Cerebellar nuclear complex (tissue), 1 donor: ENCODE results near the gene TNFRSF17.
"Not testable (repeated sequence)": the region's sequence is repeated elsewhere in the genome, so short reads cannot be mapped to it uniquely, and the experiment has no call there.

Experiments
- DNase-seq, 2 experiments: peaks; one replicate each; lab custom pipeline; 2025; lab: John Stamatoyannopoulos, UW

TNFRSF17 gene

DNA sequence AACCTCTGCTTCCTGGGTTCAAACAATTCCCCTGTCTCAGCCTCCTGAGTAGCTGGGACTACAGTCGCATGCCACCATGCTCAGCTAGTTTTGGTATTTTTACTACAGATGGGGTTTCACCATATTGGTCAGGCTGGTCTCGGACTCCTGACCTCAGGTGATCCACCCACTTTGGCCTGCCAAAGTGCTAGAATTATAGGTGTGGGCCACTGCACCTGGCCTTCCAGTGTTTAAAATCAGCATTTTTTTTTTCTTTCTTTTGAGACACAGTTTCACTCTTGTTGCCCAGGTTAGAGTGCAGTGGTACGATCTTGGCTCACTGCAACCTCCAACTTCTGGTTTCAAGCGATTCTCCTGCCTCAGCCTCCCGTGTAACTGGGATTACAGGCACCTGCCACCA, 5.3 kb downstream of the TNFRSF17 start:
- not testable (repeated sequence) for DNase-seq

- DNase-seq, result no peak
These were observed 7.1 kb downstream of the TNFRSF17 start for GRCh38 chr16:11972128-11972527.

DNA sequence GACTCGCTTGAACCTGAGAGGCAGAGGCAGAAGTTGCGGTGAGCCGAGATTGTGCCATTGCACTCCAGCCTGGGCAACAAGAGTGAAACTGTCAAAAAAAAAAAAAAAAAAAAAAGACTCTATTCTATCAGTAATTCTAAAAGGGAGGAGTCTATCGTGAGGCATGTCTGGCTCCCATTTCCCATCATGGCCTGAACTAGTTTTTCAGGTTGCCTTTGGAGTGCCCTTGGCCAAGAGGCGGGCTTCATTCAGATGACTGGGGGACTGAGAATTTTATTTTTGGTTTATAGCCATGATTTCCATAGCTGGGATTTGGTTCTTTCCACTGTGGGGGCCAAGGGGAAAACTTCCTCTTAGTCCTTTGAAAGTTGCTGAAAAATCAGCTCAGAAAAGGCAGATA, 8.1 kb downstream of the TNFRSF17 start:
- no peak for DNase-seq

- no peak for DNase-seq
These were observed 11.9 kb downstream of the TNFRSF17 start for GRCh38 chr16:11976850-11977375.

GRCh38 chr16:11977376-11978041, 12.5 kb downstream of the TNFRSF17 start:
- no peak for DNase-seq

DNA sequence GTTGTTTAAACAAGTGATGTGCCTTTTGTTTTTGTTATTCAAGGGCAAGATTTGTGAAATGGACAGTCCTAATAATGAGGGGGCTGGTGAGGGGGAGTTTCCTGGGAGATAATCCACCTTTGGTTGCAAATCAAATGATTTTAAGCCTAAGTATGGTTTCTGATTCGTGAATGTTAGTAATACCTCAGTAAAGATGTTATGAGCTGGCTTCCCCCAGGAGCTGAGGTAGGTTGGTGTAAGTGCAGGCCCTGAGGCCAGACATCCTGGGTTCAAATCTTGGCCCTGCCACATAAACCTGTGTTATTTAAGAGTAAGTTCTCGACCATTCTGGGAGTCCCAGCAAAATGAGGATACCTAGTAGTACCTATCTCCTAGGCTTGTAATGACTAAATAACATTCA, 13.1 kb downstream of the TNFRSF17 start:
- no peak for DNase-seq

DNA sequence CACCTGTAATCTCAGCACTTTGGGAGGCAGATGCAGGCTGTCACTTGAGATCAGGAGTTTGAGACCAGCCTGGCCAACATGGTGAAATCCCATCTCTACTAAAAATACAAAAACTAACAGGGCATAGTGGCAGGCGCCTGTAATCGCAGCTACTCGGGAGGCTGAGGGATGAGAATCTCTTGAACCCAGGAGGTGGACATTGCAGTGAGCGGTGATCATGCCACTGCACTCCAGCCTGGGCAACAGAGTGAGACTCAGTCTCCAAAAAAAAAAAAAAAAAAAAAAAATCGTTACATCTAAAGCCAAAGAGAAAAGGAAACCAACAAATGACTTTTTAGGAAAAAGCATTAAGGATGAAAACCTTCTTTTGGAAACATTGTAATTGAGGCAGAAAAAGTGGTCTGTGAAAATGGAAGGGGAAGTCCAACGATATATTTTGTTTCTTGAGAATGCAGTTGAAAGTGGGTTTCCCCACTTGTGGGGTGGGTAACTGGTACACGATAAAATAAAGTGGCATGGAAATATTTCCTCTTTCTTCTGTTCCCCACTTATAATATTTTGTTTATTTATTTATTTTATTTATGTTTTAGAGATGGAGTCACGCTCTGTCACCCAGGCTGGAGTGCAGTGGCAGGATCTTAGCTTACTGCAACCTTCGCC, 14.1 kb downstream of the TNFRSF17 start:
- no peak for DNase-seq

GRCh38 chr16:11980136-11980844, 15.3 kb downstream of the TNFRSF17 start:
- no peak for DNase-seq

GRCh38 chr16:11985250-11985649, 20.2 kb downstream of the TNFRSF17 start:
- DNase-seq, result no peak

DNA sequence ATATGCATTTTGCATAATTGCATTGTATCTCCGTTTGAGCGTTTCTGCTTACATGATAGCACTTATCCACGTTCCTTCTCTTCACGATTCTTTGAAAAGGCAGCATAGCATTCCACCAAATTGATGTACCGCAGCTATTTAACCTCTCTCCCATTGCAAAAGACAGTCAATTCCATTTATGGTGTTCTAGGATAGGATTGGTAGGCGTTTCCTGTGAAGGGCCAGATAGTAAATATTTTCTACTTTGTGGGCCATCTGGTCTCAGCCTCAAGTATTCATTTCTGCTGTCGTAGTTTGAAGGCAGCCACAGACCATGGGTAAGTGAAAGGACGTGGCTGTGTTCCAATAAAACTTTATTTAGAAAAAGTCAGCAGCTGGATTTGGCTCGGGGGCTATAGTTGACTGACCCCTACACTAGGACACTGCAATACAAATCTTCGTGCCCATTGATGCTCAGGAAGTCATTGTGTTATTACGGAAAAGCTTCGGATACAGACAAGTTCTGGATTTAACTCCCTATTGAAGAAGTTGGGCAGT, 21.6 kb downstream of the TNFRSF17 start:
- no peak for DNase-seq

- DNase-seq, result no peak
These were observed 23.4 kb downstream of the TNFRSF17 start for GRCh38 chr16:11988258-11988978.

- DNase-seq, result no peak
These were observed 25.8 kb downstream of the TNFRSF17 start for GRCh38 chr16:11990702-11991390.

DNA sequence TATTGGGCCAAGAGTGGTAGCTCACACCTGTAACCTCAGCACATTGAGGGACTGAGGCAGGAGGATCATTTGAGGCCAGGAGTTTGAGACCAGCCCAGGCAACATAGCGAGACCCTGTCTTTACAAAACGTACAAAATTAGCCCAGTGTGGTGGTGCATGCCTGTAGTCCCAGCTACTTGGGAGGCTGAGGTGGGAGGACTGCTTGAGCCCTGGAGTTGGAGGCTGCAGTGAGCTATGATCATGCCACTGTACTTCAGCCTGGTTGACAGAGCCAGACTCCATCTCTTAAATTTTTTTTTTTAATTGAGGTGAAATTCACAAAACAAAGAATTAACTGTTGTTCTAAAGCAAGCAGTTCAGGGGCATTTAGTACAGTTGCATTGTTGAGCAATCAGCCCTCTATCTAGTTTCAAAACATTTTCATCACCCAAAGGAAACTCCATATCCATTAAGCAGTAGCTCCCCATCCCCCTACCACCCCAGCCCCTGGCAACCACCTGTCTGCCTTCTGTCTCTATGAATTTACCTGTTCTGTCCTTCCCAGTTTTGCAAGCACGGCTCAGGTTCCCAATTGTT, 27.1 kb downstream of the TNFRSF17 start:
- DNase-seq, result no peak

DNA sequence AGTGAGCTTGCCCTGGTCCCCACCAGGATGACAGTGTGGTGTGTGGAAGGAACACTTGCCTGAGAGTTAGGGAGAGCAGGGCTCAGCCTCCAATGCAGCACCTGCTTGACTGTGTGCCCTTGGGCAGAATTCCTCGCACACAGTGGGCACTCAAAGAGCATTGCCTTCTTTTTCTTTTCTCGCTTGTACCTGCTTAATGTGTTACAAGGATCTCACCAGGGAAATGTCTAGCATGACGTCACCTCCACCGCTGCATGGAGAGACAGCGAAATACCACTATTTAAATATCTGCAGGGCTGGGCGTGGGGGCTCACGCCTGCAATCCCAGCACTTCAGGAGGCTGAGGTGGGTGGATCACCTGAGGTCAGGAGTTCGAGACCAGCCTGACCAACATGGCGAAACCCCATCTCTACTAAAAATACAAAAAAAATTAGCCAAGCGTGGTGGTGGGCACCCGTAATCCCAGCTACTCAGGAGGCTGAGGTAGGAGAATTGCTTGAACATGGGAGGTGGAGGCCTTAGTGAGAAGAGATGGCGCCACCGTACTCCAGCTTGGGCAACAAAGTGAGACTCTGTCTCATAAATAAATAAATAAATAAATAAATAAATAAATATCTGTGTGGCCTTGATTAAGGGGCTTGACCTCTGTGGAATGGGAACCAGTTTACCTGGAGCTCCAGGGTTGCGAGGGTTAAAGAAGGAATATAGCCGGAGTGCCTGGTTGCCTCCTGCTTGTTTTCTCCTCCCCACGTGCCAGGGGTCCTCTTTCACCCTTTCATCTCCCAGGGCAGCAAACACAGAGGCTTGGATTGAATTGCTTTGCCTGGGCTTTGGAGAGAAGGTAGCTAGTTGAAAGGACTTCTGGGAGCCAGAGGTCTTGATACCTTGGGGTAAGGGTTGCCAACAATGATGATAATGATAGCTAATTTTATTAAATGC, 27.8 kb downstream of the TNFRSF17 start:
- no peak for DNase-seq

DNA sequence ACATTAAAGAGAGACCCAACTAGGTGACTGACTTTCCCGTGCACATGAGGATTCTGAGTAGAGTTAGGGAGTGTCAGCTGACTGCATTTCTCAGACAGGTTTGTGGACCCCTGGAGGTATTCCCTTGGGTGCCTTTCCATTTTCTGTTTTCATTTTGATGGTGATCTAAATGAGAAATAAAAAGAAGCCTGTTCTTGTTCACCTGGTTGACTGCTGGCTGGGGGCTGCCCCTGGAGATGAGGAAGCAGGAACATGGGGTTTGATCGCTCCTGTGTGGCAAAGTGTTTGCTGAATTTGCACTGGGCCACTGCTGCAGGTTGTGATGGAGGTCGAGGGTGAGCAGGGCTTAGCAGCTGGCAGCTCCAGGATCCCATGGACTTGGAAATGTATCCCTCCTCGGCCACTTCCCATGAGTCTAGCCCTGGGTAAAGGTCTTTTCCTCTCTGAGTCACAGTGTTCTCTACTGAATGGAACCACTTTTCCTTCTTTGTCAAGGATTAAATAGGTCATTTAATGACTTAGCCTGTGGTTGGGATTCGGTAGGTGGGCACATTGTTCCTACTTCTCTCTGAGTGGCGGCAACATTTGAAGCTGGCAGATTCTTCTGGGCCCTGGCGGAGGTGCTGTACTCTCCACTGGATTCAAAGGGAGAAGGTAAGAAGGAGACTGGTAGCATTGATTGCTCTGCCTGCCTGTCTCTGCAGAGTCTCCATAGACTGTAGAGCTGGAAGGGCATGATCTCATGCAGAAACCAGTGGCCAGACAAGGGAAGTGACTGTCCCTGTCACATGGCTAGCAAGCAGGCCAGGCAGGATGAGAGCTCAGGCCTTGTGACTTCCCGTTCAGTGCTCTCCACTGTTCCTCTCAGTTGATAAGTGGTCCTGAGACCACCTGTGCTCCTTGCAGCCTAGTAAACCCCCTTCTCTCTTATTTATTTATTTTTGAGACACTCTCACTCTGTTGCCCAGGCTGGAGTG, 29.4 kb downstream of the TNFRSF17 start:
- DNase-seq, result no peak

DNA sequence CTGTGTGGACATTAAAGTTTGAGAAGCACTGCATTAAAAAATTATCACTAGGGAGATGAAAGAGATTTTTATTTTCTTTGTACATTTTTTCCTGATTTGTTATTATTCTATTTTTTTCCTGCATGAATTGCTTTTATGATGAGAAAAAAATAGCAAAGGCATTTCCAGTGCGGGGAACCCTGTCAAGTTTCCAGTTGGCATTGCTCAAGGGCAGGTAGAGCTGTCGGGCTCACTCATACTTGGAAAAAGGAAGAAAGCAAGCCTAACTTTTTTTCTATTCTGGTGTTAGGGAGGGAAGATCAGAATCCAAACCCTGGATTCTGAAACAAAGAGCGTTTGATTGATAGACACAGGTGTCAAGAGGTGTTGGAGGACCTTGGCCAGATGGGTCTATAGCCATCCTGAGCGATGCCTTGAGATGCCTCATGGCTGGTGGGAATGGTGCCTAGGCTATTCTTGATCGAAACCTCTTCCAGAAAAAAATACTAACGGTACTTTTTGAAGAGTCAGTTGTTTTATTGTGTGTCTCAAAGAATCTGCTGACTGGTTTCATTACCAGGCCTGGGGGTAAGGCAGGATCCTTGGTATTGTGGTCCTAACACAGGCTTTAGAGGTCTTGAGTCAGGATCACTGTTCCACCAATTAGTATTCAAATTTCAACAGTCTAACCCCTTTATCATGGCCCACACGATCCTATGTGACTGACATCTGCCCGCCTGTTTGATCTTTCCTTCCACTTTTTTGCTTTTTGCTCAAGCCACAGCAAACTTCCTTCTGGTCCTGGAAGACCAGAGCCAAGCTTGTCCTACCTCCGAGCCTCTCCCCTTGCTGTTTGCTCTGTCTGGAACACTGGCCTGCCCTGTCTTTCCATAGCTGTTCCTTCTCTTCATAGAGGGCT, 31.7 kb downstream of the TNFRSF17 start:
- no peak for DNase-seq

GRCh38 chr16:12000032-12000431, 35.0 kb downstream of the TNFRSF17 start:
- no peak for DNase-seq
